PC-9 (cell line): ENCODE measurements around the gene FLOT1.

Experiments
- CTCF ChIP-seq: fragments of 200-600 bp; sonication (generic); conservative IDR thresholded peaks from 2 replicates; pipeline ENCODE4 v1.6.1; 2017; ENCODE audit warnings: mixed run types, antibody characterized with exemption, mild to moderate bottlenecking, moderate library complexity
- EZH2 ChIP-seq: fragments of 200-600 bp; sonication (generic); IDR thresholded peaks from 2 replicates; pipeline ENCODE4 v1.8.0; 2017; ENCODE audit warnings: antibody characterized with exemption, low read depth

DNA sequence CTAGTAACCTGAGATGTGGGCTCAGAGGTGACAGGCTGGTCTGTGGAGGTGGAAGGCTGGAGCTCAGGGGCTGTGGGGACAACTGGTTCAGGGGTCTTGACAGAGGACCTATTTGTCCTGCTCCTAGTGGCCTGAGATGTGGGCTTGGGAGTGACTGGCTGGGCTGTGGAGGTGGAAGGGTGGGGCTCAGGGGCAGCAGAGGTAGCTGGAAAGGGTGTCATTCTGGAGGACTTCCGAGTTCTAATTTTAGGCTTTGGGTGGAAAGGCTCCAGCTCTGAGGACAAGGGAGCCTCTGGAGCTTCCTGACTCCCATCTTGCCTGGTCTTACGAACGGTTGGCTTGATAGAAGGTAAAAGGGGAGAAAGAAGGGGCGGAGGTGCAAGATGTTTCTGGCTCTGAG is 36.9 kb downstream of the FLOT1 start:
- TF ChIP-seq CTCF (no peak), EZH2 (no peak)
